ENCODE results near the gene DHODH.
"Not testable (repeated sequence)": the region's sequence is repeated elsewhere in the genome, so short reads cannot be mapped to it uniquely, and the experiment has no call there.

DHODH gene

GRCh38 chr16:71985262-71985974 is 23.1 kb upstream of the DHODH start:
- Histone ChIP-seq H2AFZ (ENCODE audit: low read length, unreplicated experiment) (no peak overlapping the region), H3K36me3 (ENCODE audit: insufficient read depth, low read length) (no peaks in the 10 kb centered on the region), H3K4me3 (ENCODE audit: low read depth, low read length) (no peak overlapping the region), H3K4me1 (ENCODE audit: control insufficient read depth, insufficient read depth, low read length, unreplicated experiment) (no peaks in the 10 kb centered on the region), H3K27me3 (ENCODE audit: insufficient read depth, low read length) (peaks cover 33% of the 10 kb centered on the region), H3K27ac (ENCODE audit: low read depth, low read length) (no peak overlapping the region), H3K79me2 (ENCODE audit: control insufficient read depth, insufficient read depth, low read length, unreplicated experiment) (no peaks in the 10 kb centered on the region)

DNA sequence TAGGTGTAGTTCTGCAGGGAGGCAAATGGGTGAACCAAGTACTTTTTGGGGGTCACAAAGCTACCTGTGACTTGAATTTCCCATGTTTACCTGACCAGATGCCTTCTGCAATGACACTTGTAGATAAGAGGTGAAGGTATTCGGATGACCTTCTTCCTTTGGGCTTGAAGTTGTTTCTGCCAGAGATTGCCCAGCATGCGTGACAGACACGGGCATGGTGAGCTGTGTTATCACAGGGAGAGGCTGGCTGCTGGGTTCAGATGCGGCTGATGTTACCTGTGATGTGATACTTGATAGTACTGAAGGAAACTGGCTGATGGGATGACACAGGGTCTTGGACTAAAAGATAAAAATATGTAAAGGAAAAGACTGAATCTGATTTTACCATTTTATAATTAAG is 22.4 kb upstream of the DHODH start:
- Histone ChIP-seq H3K4me3 (ENCODE audit: low read depth, low read length) (no peak overlapping the region), H3K27ac (ENCODE audit: low read depth, low read length) (no peak overlapping the region), H3K79me2 (ENCODE audit: control insufficient read depth, insufficient read depth, low read length, unreplicated experiment) (no peaks in the 10 kb centered on the region), H2AFZ (ENCODE audit: low read length, unreplicated experiment) (no peak overlapping the region), H3K4me1 (ENCODE audit: control insufficient read depth, insufficient read depth, low read length, unreplicated experiment) (no peaks in the 10 kb centered on the region), H3K36me3 (ENCODE audit: insufficient read depth, low read length) (no peaks in the 10 kb centered on the region), H3K27me3 (ENCODE audit: insufficient read depth, low read length) (peaks cover 31% of the 10 kb centered on the region; the same call in 1 of the 2 replicates)

DNA sequence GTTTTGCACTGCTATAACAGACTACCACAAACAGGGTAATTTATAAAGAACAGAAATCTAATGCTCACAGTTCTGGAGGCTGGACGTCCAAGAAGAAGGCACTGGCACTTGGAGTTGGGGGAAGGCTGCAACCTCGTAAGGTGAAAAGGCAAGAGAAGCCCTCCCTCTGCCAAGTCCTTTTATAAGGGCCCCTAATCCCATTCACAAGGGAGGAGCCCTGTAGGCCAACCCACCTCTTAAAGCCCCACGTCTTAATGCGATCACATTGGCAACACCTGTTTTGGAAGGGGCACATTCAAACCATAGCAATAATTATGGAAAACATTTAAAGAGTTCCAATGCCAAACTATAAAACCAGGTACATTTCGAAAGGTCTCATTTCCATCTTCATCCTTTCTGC is 13.5 kb upstream of the DHODH start:
- no peaks in the 10 kb centered on the region for H3K36me3 ChIP-seq (ENCODE audit: insufficient read depth, low read length)
- no peaks in the 10 kb centered on the region for H3K79me2 ChIP-seq (ENCODE audit: control insufficient read depth, insufficient read depth, low read length, unreplicated experiment)
- H3K27ac ChIP-seq (ENCODE audit: low read depth, low read length): no peak overlapping the region
- no peak overlapping the region for H2AFZ ChIP-seq (ENCODE audit: low read length, unreplicated experiment)
- H3K4me1 ChIP-seq (ENCODE audit: control insufficient read depth, insufficient read depth, low read length, unreplicated experiment): no peaks in the 10 kb centered on the region
- peaks cover 51% of the 10 kb centered on the region for H3K27me3 ChIP-seq (ENCODE audit: insufficient read depth, low read length)
- no peak overlapping the region for H3K4me3 ChIP-seq (ENCODE audit: low read depth, low read length)

DNA sequence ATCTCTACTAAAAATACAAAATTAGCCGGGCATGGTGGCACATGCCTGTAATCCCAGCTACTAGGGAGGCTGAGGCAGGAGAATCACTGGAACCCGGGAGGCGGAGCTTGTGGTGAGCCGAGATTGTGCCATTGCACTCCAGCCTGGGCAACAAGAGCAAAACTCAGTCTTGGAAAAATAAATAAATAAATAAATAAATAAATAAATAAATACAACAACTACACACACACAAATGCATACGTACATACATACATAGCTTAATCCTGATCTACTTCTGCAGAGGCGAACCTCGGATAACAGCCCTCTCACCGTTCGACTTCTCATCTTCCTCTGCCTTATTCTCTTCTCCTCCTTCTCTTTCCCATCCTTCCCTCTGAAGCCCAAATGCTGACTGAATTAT is 11.0 kb upstream of the DHODH start:
- peaks cover 41% of the 10 kb centered on the region for H3K27me3 ChIP-seq (ENCODE audit: insufficient read depth, low read length)
- H3K36me3 ChIP-seq (ENCODE audit: insufficient read depth, low read length); H3K27ac ChIP-seq (ENCODE audit: low read depth, low read length); H2AFZ ChIP-seq (ENCODE audit: low read length, unreplicated experiment); H3K4me1 ChIP-seq (ENCODE audit: control insufficient read depth, insufficient read depth, low read length, unreplicated experiment); H3K4me3 ChIP-seq (ENCODE audit: low read depth, low read length); H3K79me2 ChIP-seq (ENCODE audit: control insufficient read depth, insufficient read depth, low read length, unreplicated experiment): not testable (repeated sequence)

DNA sequence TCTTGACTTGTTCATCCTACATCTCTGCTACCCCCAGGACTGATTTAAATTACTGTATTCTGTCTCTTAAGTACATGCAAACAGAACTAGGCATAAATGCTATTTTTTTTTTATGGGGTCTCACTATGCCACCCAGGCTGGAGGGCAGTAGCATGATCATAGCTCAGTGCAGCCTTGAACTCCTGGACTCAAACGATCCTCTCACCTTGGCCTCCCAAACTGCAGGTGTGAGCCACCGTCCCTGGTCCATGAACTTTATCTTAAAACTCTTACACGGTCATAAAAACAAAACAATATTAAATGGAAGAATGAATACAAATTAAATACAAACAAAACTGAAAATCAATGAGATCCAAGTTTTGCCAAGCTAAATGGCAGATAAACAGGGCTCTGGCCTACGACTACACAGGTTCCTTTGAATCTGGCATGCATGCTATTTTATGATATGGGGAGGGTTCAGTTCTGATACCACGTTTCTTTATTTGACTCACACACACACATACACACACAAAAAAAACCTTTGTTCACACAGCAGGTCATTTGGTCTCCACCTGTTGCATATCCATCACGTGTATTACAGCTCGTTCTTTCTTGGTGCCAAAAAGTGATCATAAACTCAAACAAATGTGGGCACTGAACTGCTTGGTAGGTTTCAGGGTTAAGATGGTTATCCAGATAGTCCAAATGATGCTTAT is 7.2 kb upstream of the DHODH start:
- H3K4me1 ChIP-seq (ENCODE audit: control insufficient read depth, insufficient read depth, low read length, unreplicated experiment): no peaks in the 10 kb centered on the region
- no peak overlapping the region for H3K27ac ChIP-seq (ENCODE audit: low read depth, low read length)
- no peaks in the 10 kb centered on the region for H3K79me2 ChIP-seq (ENCODE audit: control insufficient read depth, insufficient read depth, low read length, unreplicated experiment)
- H3K36me3 ChIP-seq (ENCODE audit: insufficient read depth, low read length): no peaks in the 10 kb centered on the region
- H2AFZ ChIP-seq (ENCODE audit: low read length, unreplicated experiment): no peak overlapping the region
- no peak overlapping the region for H3K4me3 ChIP-seq (ENCODE audit: low read depth, low read length)
- H3K27me3 ChIP-seq (ENCODE audit: insufficient read depth, low read length): peaks cover 29% of the 10 kb centered on the region

GRCh38 chr16:72002619-72003018 is 5.9 kb upstream of the DHODH start:
- Histone ChIP-seq H2AFZ (ENCODE audit: low read length, unreplicated experiment) (no peak overlapping the region), H3K79me2 (ENCODE audit: control insufficient read depth, insufficient read depth, low read length, unreplicated experiment) (no peaks in the 10 kb centered on the region), H3K4me3 (ENCODE audit: low read depth, low read length) (no peak overlapping the region), H3K4me1 (ENCODE audit: control insufficient read depth, insufficient read depth, low read length, unreplicated experiment) (no peaks in the 10 kb centered on the region), H3K27me3 (ENCODE audit: insufficient read depth, low read length) (peaks cover 25% of the 10 kb centered on the region), H3K27ac (ENCODE audit: low read depth, low read length) (no peak overlapping the region), H3K36me3 (ENCODE audit: insufficient read depth, low read length) (no peaks in the 10 kb centered on the region)

DNA sequence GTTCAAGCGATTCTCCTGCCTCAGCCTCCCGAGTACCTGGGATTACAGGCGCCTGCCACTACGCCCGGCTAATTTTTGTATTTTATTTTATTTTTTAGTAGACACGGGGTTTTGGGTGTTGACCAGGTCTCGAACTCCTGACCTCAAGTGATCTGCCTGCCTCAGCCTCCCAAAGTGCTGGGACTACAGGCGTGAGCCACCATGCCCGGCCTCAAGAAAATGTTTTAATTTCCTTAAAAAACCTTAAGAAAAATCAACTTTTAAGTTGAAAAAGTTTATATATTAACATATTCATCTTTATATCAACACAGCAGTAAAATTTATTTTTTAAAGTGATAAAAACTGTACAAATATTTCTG is 500 bp upstream of the DHODH start:
- H3K4me1 ChIP-seq (ENCODE audit: control insufficient read depth, insufficient read depth, low read length, unreplicated experiment); H3K36me3 ChIP-seq (ENCODE audit: insufficient read depth, low read length); H3K27ac ChIP-seq (ENCODE audit: low read depth, low read length); H3K27me3 ChIP-seq (ENCODE audit: insufficient read depth, low read length); H3K79me2 ChIP-seq (ENCODE audit: control insufficient read depth, insufficient read depth, low read length, unreplicated experiment): not testable (repeated sequence)
- H2AFZ ChIP-seq (ENCODE audit: low read length, unreplicated experiment): peak overlapping the region; percentile 23
- H3K4me3 ChIP-seq (ENCODE audit: low read depth, low read length): peak overlapping the region; percentile 100; the same call in 1 of the 2 replicates

GRCh38 chr16:72009779-72010178 is 1.2 kb downstream of the DHODH start:
- Histone ChIP-seq H3K27me3 (ENCODE audit: insufficient read depth, low read length) (peaks cover 6% of the 10 kb centered on the region; the same call in 1 of the 2 replicates), H3K27ac (ENCODE audit: low read depth, low read length) (no peak overlapping the region), H3K79me2 (ENCODE audit: control insufficient read depth, insufficient read depth, low read length, unreplicated experiment) (no peaks in the 10 kb centered on the region), H3K4me1 (ENCODE audit: control insufficient read depth, insufficient read depth, low read length, unreplicated experiment) (peaks cover 9% of the 10 kb centered on the region), H3K36me3 (ENCODE audit: insufficient read depth, low read length) (no peaks in the 10 kb centered on the region), H3K4me3 (ENCODE audit: low read depth, low read length) (peak overlapping the region; percentile 100; the same call in 1 of the 2 replicates), H2AFZ (ENCODE audit: low read length, unreplicated experiment) (no peak overlapping the region)

DNA sequence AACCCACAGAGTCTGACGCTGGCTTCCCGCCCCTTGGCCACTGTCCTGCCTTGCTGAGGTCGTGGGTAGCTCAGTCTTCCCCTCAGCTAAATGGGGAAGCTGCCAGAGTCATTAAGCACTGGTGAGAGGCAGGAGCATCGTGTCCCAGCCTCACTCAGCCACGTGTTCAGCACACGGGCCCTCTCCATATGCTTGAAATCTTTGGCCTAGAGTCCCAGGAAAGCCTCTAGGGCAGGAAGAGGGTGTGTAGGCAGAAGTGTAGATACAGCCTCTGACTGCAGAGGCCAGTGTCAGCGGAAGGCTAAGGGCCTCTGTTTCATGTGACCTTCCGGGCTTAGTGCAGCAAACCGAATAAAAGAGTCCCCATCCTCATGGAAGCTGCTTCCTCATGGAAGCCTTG is 4.1 kb downstream of the DHODH start:
- Histone ChIP-seq H3K79me2 (ENCODE audit: control insufficient read depth, insufficient read depth, low read length, unreplicated experiment) (no peaks in the 10 kb centered on the region), H3K4me1 (ENCODE audit: control insufficient read depth, insufficient read depth, low read length, unreplicated experiment) (peaks cover 9% of the 10 kb centered on the region), H3K36me3 (ENCODE audit: insufficient read depth, low read length) (no peaks in the 10 kb centered on the region)

DNA sequence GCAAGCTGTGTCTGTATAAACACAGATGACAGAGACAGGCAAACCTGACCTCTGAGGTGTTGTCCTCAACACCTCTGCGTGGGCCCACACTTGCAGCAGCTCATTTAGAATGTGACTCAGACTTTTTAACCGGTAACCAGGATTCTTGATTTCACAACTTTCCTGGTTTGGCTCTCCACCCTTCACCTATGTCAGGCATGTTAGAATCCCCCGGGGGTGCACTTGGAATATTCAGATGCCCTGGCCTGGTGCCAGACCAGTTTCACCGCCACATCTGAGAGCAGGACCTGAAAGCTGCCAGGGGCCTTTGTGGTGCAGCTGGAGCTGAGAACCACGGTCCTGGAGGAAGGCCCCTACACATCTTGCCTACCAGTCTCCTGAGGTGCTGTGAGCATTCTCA is 4.8 kb downstream of the DHODH start:
- H3K4me3 ChIP-seq (ENCODE audit: low read depth, low read length): no peak overlapping the region
- no peak overlapping the region for H3K27ac ChIP-seq (ENCODE audit: low read depth, low read length)
- H3K4me1 ChIP-seq (ENCODE audit: control insufficient read depth, insufficient read depth, low read length, unreplicated experiment): peaks cover 9% of the 10 kb centered on the region
- H3K27me3 ChIP-seq (ENCODE audit: insufficient read depth, low read length): no peaks in the 10 kb centered on the region
- H2AFZ ChIP-seq (ENCODE audit: low read length, unreplicated experiment): no peak overlapping the region
- no peaks in the 10 kb centered on the region for H3K79me2 ChIP-seq (ENCODE audit: control insufficient read depth, insufficient read depth, low read length, unreplicated experiment)
- H3K36me3 ChIP-seq (ENCODE audit: insufficient read depth, low read length): no peaks in the 10 kb centered on the region

More for the DNA sequence above, 4.1 kb downstream of the DHODH start:
- Histone ChIP-seq H3K4me3 (ENCODE audit: low read depth, low read length) (no peak overlapping the region), H2AFZ (ENCODE audit: low read length, unreplicated experiment) (no peak overlapping the region), H3K27me3 (ENCODE audit: insufficient read depth, low read length) (no peaks in the 10 kb centered on the region), H3K27ac (ENCODE audit: low read depth, low read length) (no peak overlapping the region)

Data from ACC112 (cell line).